Activated CD4-positive, alpha-beta T cell treated with anti-CD3 and anti-CD28 coated beads, Interleukin-2, Interleukin-4, amounts not matched to agents 100 ng/mL and 50 ng/mL, durations not matched to agents 16 hours and 8 hours (primary cell): Measurements from ENCODE around the gene NKAIN2.

Experiments used
- DNase-seq: peaks from one replicate; pipeline ENCODE4 v3.0.0-alpha.2; 2020; ENCODE audit warnings: low spot score

The NKAIN2 gene

GRCh38 chr6:124825564-124825963, 1021.9 kb downstream of the NKAIN2 start:
- no peak for DNase-seq

GRCh38 chr6:124829822-124830221, 1026.2 kb downstream of the NKAIN2 start:
- no peak for DNase-seq

- DNase-seq, result no peak
Observed at GRCh38 chr6:124830506-124830905, 1026.8 kb downstream of the NKAIN2 start.

- DNase-seq, result no peak
Observed at GRCh38 chr6:124854338-124854922, 1050.8 kb downstream of the NKAIN2 start.

GRCh38 chr6:124857746-124858145, 1054.1 kb downstream of the NKAIN2 start:
- no peak for DNase-seq

GRCh38 chr6:124858564-124858963, 1054.9 kb downstream of the NKAIN2 start:
- DNase-seq, result no peak

- DNase-seq, result no peak
Observed at GRCh38 chr6:124859366-124859765, 1055.7 kb downstream of the NKAIN2 start.

GRCh38 chr6:124866040-124866439, 1062.4 kb downstream of the NKAIN2 start:
- DNase-seq, result no peak

- no peak for DNase-seq
Observed at GRCh38 chr6:124867121-124867520, 1063.5 kb downstream of the NKAIN2 start.

- DNase-seq, result no peak
Observed at GRCh38 chr6:124868481-124868880, 1064.8 kb downstream of the NKAIN2 start.

- no peak for DNase-seq
Observed at GRCh38 chr6:124869416-124869815, 1065.8 kb downstream of the NKAIN2 start.

GRCh38 chr6:124870611-124871459, 1067.2 kb downstream of the NKAIN2 start:
- DNase-seq, result no peak

GRCh38 chr6:124872361-124873065, 1068.8 kb downstream of the NKAIN2 start:
- no peak for DNase-seq

GRCh38 chr6:124873066-124873410, 1069.4 kb downstream of the NKAIN2 start:
- DNase-seq, result no peak
